Left cardiac atrium (tissue), 4 donors: ENCODE data around the gene TNFSF8. TPM values are rescaled to one million over a fixed set of nuclear protein-coding genes. Genes with fewer than 3 reads are reported as not detected.

Experiments used
- ATAC-seq, 2 donors: fragments of 200-7000 bp; cut with Tn5 transposase; one replicate each; pipeline ENCODE4 v1.9.1; 2020; ENCODE audit warnings: mild to moderate bottlenecking in 2 of 2, moderate library complexity in 2 of 2
- DNase-seq: peaks from one replicate; pipeline ENCODE4 v3.0.0-alpha.2; 2020
- intact Hi-C, 2 donors: fragments of 100-400 bp; cut with DNase I; formaldehyde crosslinking; loops; one replicate each; pipeline versions ENCODE4 v1.14.1 to v1.15.1; 2022 to 2023
- total RNA-seq, 2 donors: library from RNA; stranded (reverse); fragmentation: NEBNext Ultra II Directional; extraction: Animal tissue kit (Norgen Biotek cat#: 25700); gene quantifications; one replicate each; pipeline ENCODE4 v1.2.1, GENCODE V29; 2021
- donor health status: DM: no; HTN: yes; CAD: no.
- donor health status: DM: no; HTN: yes; CAD: no; lungs with severe emphysema.
- donor health status: DM: yes; HTN: yes; CAD: no.
- donor health status: Dilated cardiomyopathy.

TNFSF8 gene
- total RNA-seq, 2 donors from 2014 or later: 0.91 to 1.2 TPM

- DNase-seq: no peak
- intact Hi-C loops: no loop called here
- no peak for ATAC-seq
Observed at GRCh38 chr9:114854736-114855355, 75.5 kb downstream of the TNFSF8 start.

GRCh38 chr9:114853071-114853855 is 77.1 kb downstream of the TNFSF8 start:
- DNase-seq (no peak), ATAC-seq (no peak)
- intact Hi-C loops: no loop called here

GRCh38 chr9:114852050-114852594 is 78.3 kb downstream of the TNFSF8 start:
- DNase-seq: no peak
- intact Hi-C loops: no loop called here
- ATAC-seq: peak; percentile 47 to 83

- no peak for DNase-seq
- no peak for ATAC-seq
- intact Hi-C loops: no loop called here
Observed at GRCh38 chr9:114851306-114851705, 79.1 kb downstream of the TNFSF8 start.

Other genes with a start within 250 kb of the TNFSF8 start
- not detected for gene TEX48, start 248.4 kb downstream of the TNFSF8 start, total RNA-seq
- gene TNFSF15, start 124.6 kb downstream of the TNFSF8 start, total RNA-seq: under 1 TPM; 0.03 to 0.05 TPM
- 10 to 100 TPM in 1 of 2 donors, 1 to 10 TPM in 1; 4.3 to 54.5 TPM for gene TNC, start 187.6 kb upstream of the TNFSF8 start, total RNA-seq